Endothelial cell (in vitro differentiated cells): ENCODE measurements around the gene LMO2. TPM values are rescaled to one million over a fixed set of nuclear protein-coding genes. Genes with fewer than 3 reads are reported as not detected.
A peak's percentile ranks its signal among the peaks of the same experiment; 100 is the strongest.

Experiments used
- DNase-seq: peaks from one replicate; pipeline ENCODE4 v3.0.0; 2021; ENCODE audit warnings: low spot score
- H3K27ac Mint-ChIP-seq: one replicate; pipeline ENCODE4 v1.8.0; 2021; ENCODE audit warnings: mixed read lengths, inconsistent platforms; ENCODE audit not compliant: unreplicated experiment
- H3K27me3 Mint-ChIP-seq: one replicate; pipeline ENCODE4 v1.8.0; 2021; ENCODE audit warnings: mild to moderate bottlenecking, moderate library complexity, mixed read lengths, inconsistent platforms; ENCODE audit not compliant: unreplicated experiment
- H3K36me3 Mint-ChIP-seq: one replicate; pipeline ENCODE4 v1.8.0; 2021; ENCODE audit warnings: mild to moderate bottlenecking, low read depth, mixed read lengths, inconsistent platforms; ENCODE audit not compliant: unreplicated experiment
- H3K4me1 Mint-ChIP-seq: one replicate; pipeline ENCODE4 v1.8.0; 2021; ENCODE audit warnings: mild to moderate bottlenecking, mixed read lengths, inconsistent platforms; ENCODE audit not compliant: unreplicated experiment
- H3K4me3 Mint-ChIP-seq: one replicate; pipeline ENCODE4 v1.8.0; 2021; ENCODE audit warnings: mild to moderate bottlenecking, mixed read lengths, inconsistent platforms; ENCODE audit not compliant: unreplicated experiment
- H3K9me3 Mint-ChIP-seq: one replicate; pipeline ENCODE4 v1.8.0; 2021; ENCODE audit warnings: mixed read lengths, inconsistent platforms; ENCODE audit not compliant: unreplicated experiment
- CTCF ChIP-seq: fragments of 200-600 bp; sonication (generic); IDR thresholded peaks from one replicate; pipeline ENCODE4 v1.5.0; 2021; ENCODE audit warnings: antibody characterized with exemption; ENCODE audit not compliant: unreplicated experiment
- total RNA-seq: library from RNA; stranded (reverse); fragmentation: NEBNext Ultra II Directional; extraction: Animal tissue kit (Norgen Biotek cat#: 25700); gene quantifications from one replicate; pipeline ENCODE4 v1.2.1, GENCODE V29; 2021; ENCODE audit not compliant: unreplicated experiment

LMO2 gene
- total RNA-seq, 1 donor from 2014 or later, result 223 TPM

GRCh38 chr11:33916736-33917135, 24.9 kb upstream of the LMO2 start:
- no peaks in the 10 kb centered on the region for H3K36me3 Mint-ChIP-seq
- DNase-seq, result no peak
- H3K4me1 Mint-ChIP-seq, result peaks cover 21% of the 10 kb centered on the region
- no peaks in the 10 kb centered on the region for H3K9me3 Mint-ChIP-seq
- H3K27me3 Mint-ChIP-seq, result peaks cover 11% of the 10 kb centered on the region
- no peak overlapping the region for H3K27ac Mint-ChIP-seq
- H3K4me3 Mint-ChIP-seq, result no peak overlapping the region
- no peak for TF ChIP-seq CTCF

- Mint-ChIP-seq H3K4me1 (peaks cover 23% of the 10 kb centered on the region), H3K9me3 (no peaks in the 10 kb centered on the region), H3K36me3 (no peaks in the 10 kb centered on the region), H3K27ac (peak overlapping the region; percentile 86), H3K4me3 (no peak overlapping the region), H3K27me3 (peaks cover 13% of the 10 kb centered on the region)
- no peak for DNase-seq
- TF ChIP-seq CTCF, result no peak
Observed at GRCh38 chr11:33915526-33915925, 23.6 kb upstream of the LMO2 start.

GRCh38 chr11:33913991-33914390, 22.1 kb upstream of the LMO2 start:
- H3K4me1 Mint-ChIP-seq, result peaks cover 28% of the 10 kb centered on the region
- no peak for TF ChIP-seq CTCF
- no peaks in the 10 kb centered on the region for H3K9me3 Mint-ChIP-seq
- H3K36me3 Mint-ChIP-seq, result no peaks in the 10 kb centered on the region
- H3K27me3 Mint-ChIP-seq, result peaks cover 13% of the 10 kb centered on the region
- no peak overlapping the region for H3K27ac Mint-ChIP-seq
- DNase-seq, result no peak
- H3K4me3 Mint-ChIP-seq, result no peak overlapping the region

GRCh38 chr11:33912405-33913361, 20.8 kb upstream of the LMO2 start:
- Mint-ChIP-seq H3K36me3 (no peaks in the 10 kb centered on the region), H3K4me3 (no peak overlapping the region), H3K9me3 (no peaks in the 10 kb centered on the region), H3K27me3 (peaks cover 13% of the 10 kb centered on the region), H3K27ac (no peak overlapping the region), H3K4me1 (peaks cover 28% of the 10 kb centered on the region)
- no peak for DNase-seq
- TF ChIP-seq CTCF, result no peak

- Mint-ChIP-seq H3K36me3 (no peaks in the 10 kb centered on the region), H3K27ac (no peak overlapping the region), H3K9me3 (no peaks in the 10 kb centered on the region), H3K4me3 (no peak overlapping the region), H3K4me1 (peaks cover 27% of the 10 kb centered on the region), H3K27me3 (peaks cover 13% of the 10 kb centered on the region)
- no peak for DNase-seq
- TF ChIP-seq CTCF, result no peak
Observed at GRCh38 chr11:33910958-33911339, 19.1 kb upstream of the LMO2 start.
